Vagina (tissue), 2 donors: ENCODE results near the gene RBL1.

Experiments
- POLR2AphosphoS5 ChIP-seq, 2 donors: sonication (generic); formaldehyde crosslinking; IDR thresholded peaks; one replicate each; pipeline ENCODE4 v1.9.0; 2017; ENCODE audit warnings: antibody characterized with exemption in 2 of 2, mild to moderate bottlenecking in 2 of 2, low read depth in 1 of 2; ENCODE audit not compliant: insufficient read depth in 1 of 2
- TF ChIP-seq, protein P1 (sequence below), 3 experiments: fragments of 450-650 bp in 2 of 3; fragments of 200-600 bp in 1 of 3; sonication (generic) in 1 of 3; IDR thresholded peaks; one replicate each; pipeline ENCODE4 v1.5.1; 2017 to 2019; ENCODE audit warnings: antibody characterized with exemption in 3 of 3, mild to moderate bottlenecking in 2 of 3, moderate library complexity in 2 of 3

DNA sequence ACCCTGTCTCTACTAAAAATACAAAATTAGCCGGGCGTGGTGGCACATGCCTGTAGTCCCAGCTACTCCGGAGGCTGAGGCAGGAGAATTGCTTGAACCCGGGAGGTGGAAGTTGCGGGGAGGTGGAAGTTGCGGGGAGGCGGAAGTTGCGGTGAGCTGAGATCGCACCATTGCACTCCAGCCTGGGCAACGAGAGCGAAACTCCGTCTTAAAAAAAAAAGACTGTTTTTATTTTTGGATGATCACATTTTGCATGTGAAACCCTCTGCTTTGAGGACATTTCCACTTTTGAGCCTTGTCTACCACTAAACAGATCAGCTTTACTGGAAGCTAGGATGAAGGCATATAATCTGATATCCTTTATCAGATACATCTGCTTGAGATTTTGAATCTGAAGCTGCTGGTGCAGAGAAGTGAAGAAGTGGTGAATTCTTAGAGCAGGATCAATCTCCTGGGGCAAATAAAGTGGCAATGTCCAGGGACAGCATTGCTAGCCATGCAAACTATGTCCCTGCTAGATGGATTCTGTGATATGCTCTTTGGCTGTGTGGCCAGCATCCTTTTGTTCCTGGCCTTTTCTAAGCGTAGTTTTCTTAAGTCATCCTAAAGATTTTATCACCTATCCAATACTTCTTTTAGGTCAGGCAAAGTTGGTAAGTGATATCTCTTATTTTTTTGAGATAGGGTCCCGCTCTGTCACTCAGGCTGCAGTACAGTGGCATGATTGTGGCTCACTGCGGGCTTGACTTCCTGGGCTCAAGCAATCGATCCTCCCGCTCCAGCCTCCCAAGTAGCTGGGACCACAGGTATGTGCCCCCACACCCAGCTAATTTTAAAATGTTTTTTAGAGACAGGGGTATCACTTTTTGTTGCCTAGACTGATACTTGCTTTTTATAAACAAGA is 23.3 kb downstream of the RBL1 start:
- TF ChIP-seq, protein P1, sequence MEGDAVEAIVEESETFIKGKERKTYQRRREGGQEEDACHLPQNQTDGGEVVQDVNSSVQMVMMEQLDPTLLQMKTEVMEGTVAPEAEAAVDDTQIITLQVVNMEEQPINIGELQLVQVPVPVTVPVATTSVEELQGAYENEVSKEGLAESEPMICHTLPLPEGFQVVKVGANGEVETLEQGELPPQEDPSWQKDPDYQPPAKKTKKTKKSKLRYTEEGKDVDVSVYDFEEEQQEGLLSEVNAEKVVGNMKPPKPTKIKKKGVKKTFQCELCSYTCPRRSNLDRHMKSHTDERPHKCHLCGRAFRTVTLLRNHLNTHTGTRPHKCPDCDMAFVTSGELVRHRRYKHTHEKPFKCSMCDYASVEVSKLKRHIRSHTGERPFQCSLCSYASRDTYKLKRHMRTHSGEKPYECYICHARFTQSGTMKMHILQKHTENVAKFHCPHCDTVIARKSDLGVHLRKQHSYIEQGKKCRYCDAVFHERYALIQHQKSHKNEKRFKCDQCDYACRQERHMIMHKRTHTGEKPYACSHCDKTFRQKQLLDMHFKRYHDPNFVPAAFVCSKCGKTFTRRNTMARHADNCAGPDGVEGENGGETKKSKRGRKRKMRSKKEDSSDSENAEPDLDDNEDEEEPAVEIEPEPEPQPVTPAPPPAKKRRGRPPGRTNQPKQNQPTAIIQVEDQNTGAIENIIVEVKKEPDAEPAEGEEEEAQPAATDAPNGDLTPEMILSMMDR (IDR thresholded peaks at IDR 0.05) = no peak
- no peak for TF ChIP-seq POLR2AphosphoS5 (IDR thresholded peaks at IDR 0.05; ENCODE audit: insufficient read depth in 1 of 2, low read depth in 1 of 2)
